GM23338 (cell line): Measurements from ENCODE around the gene SLC12A7. TPM values are rescaled to one million over a fixed set of nuclear protein-coding genes. Genes with fewer than 3 reads are reported as not detected.

Source experiments
- ATAC-seq: fragments of 200-7000 bp; cut with Tn5 transposase; 3 replicates; pipeline ENCODE4 v1.9.1; 2020
- DNase-seq: peaks from one replicate; pipeline ENCODE4 v3.0.0-alpha.2; 2015; ENCODE audit warnings: low spot score
- H2AFZ ChIP-seq: fragments of 200-600 bp; sonication (generic); 2 replicates; pipeline ENCODE4 v1.8.0; 2016; ENCODE audit warnings: antibody characterized with exemption, mild to moderate bottlenecking, moderate library complexity
- H3F3A ChIP-seq: fragments of 200-600 bp; sonication (generic); replicated peaks from 2 replicates; pipeline ENCODE4 v1.8.0; 2017; ENCODE audit warnings: antibody characterized with exemption, mixed run types, low read depth
- H3K27ac ChIP-seq: fragments of 200-600 bp; sonication (generic); 2 replicates; pipeline ENCODE4 v1.6.1; 2016; ENCODE audit warnings: low read depth
- H3K27me3 ChIP-seq: fragments of 200-600 bp; sonication (generic); 2 replicates; pipeline ENCODE4 v1.8.0; 2016; ENCODE audit warnings: mild to moderate bottlenecking, mixed run types, moderate library complexity; ENCODE audit not compliant: insufficient read depth
- H3K36me3 ChIP-seq: fragments of 200-600 bp; sonication (generic); 2 replicates; pipeline ENCODE4 v1.8.0; 2016; ENCODE audit warnings: mild to moderate bottlenecking; ENCODE audit not compliant: insufficient read depth
- H3K4me1 ChIP-seq: fragments of 200-600 bp; sonication (generic); 2 replicates; pipeline ENCODE4 v1.8.0; 2016; ENCODE audit warnings: mild to moderate bottlenecking, moderate library complexity; ENCODE audit not compliant: insufficient read depth
- H3K4me2 ChIP-seq: fragments of 200-600 bp; sonication (generic); 2 replicates; pipeline ENCODE4 v1.7.1; 2017; ENCODE audit warnings: mixed run types
- H3K4me3 ChIP-seq: fragments of 200-600 bp; sonication (generic); 2 replicates; pipeline ENCODE4 v1.6.1; 2016; ENCODE audit warnings: mixed run types
- H3K79me2 ChIP-seq: fragments of 200-600 bp; sonication (generic); replicated peaks from 2 replicates; pipeline ENCODE4 v1.8.0; 2017; ENCODE audit warnings: mild to moderate bottlenecking; ENCODE audit not compliant: insufficient read depth
- H3K9me2 ChIP-seq: fragments of 200-600 bp; sonication (generic); 2 replicates; pipeline ENCODE4 v1.8.0; 2017; ENCODE audit not compliant: insufficient read depth
- H4K20me1 ChIP-seq: fragments of 200-600 bp; sonication (generic); replicated peaks from 2 replicates; pipeline ENCODE4 v1.8.0; 2017; ENCODE audit warnings: mild to moderate bottlenecking; ENCODE audit not compliant: insufficient read depth
- H3K27ac Mint-ChIP-seq: 2 replicates; pipeline ENCODE4 v1.8.0; 2020; ENCODE audit warnings: inconsistent platforms, mild to moderate bottlenecking, moderate library complexity, mixed read lengths
- H3K27me3 Mint-ChIP-seq: 3 replicates; pipeline ENCODE4 v1.8.0; 2022; ENCODE audit warnings: low read depth, mild to moderate bottlenecking, moderate library complexity, mixed read lengths, inconsistent platforms; ENCODE audit not compliant: insufficient read depth, poor library complexity
- H3K36me3 Mint-ChIP-seq: 3 replicates; pipeline ENCODE4 v1.8.0; 2021; ENCODE audit warnings: low read depth, mild to moderate bottlenecking, inconsistent platforms, moderate library complexity, mixed read lengths
- H3K4me1 Mint-ChIP-seq: 3 replicates; pipeline ENCODE4 v1.8.0; 2020; ENCODE audit warnings: mild to moderate bottlenecking, inconsistent platforms, mixed read lengths
- H3K4me3 Mint-ChIP-seq: 3 replicates; pipeline ENCODE4 v1.8.0; 2021; ENCODE audit warnings: moderate library complexity, mild to moderate bottlenecking, inconsistent platforms, mixed read lengths
- H3K9me3 Mint-ChIP-seq: 3 replicates; pipeline ENCODE4 v1.8.0; 2020; ENCODE audit warnings: moderate library complexity, mild to moderate bottlenecking, inconsistent platforms, mixed read lengths
- EZH2 ChIP-seq: fragments of 200-600 bp; sonication (generic); IDR thresholded peaks from one replicate; pipeline ENCODE4 v1.8.0; 2017; ENCODE audit warnings: antibody characterized with exemption, mild to moderate bottlenecking, low read depth; ENCODE audit not compliant: unreplicated experiment
- POLR2AphosphoS5 ChIP-seq: IDR thresholded peaks from 2 replicates; pipeline ENCODE4 v1.6.1; 2016; ENCODE audit warnings: antibody characterized with exemption, low read depth
- ZNF114 ChIP-seq: fragments of 250-450 bp; sonication (Bioruptor Pico); IDR thresholded peaks from 2 replicates; pipeline ENCODE4 v1.5.0; 2020; ENCODE audit warnings: mild to moderate bottlenecking, moderate library complexity
- ZNF331 ChIP-seq: fragments of 250-450 bp; sonication (Bioruptor Pico); IDR thresholded peaks from 2 replicates; pipeline ENCODE4 v1.5.0; 2020; ENCODE audit warnings: low read depth, mild to moderate bottlenecking, moderate library complexity
- polyA plus RNA-seq: library from polyadenylated mRNA; unstranded; fragments of >200 nt; fragmentation: Nextera tagmentation; extraction: Ambion mirVana; gene quantifications from 2 replicates; pipeline ENCODE4 v1.2.1, GENCODE V29; 2016
- total RNA-seq: library from RNA; depleted of rRNA; stranded (reverse); fragments of >200 nt; shearing (Covaris generic); gene quantifications from 2 replicates; pipeline ENCODE4 v1.2.3, GENCODE V29; 2014
- TF ChIP-seq, protein P1 (sequence below), 2 experiments: fragments of 200-600 bp in 1 of 2; sonication (generic) in 1 of 2; conservative IDR thresholded peaks; 2 replicates each; pipeline versions ENCODE4 v1.5.1 to v1.6.1; 2016 to 2017; ENCODE audit warnings: antibody characterized with exemption in 2 of 2, low read depth in 2 of 2, mild to moderate bottlenecking in 2 of 2, moderate library complexity in 1 of 2
- TF ChIP-seq, protein P2 (sequence below): fragments of 250-450 bp; sonication (Bioruptor Pico); IDR thresholded peaks from 2 replicates; pipeline ENCODE4 v1.5.0; 2020; ENCODE audit warnings: mild to moderate bottlenecking, moderate library complexity

SLC12A7 gene
- total and polyA plus RNA-seq, 2 experiments from 2014 or later = 7.4 to 32.2 TPM

DNA sequence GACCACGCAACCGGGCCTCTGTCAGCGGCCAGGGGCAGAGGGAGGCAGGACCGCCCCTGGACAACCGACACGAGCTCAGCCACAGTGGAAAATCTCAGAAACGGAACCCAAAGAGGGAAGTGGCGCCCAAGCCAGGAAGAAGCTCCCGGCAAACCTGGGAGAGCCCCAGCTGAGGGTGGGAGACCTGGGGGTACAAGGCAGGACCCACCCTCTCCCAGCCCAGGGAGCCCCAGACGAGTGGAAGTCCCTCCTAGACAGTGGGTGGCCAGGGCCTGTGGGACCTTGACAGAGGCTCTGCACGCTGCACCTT lies 3.0 kb downstream of the SLC12A7 start:
- peaks cover 14% of the 10 kb centered on the region; the same call in 1 of the 2 replicates for H3K4me1 ChIP-seq
- DNase-seq (no peak), ATAC-seq (no peak)
- H3K27ac ChIP-seq = no peak overlapping the region
- peaks cover 72% of the 10 kb centered on the region for H3K79me2 ChIP-seq
- Mint-ChIP-seq H3K36me3 (no peaks in the 10 kb centered on the region), H3K27ac (no peak overlapping the region; the same call in 1 of the 2 replicates), H3K9me3 (no peaks in the 10 kb centered on the region), H3K4me3 (no peak overlapping the region), H3K27me3 (peaks cover 11% of the 10 kb centered on the region), H3K4me1 (peaks cover 43% of the 10 kb centered on the region)
- H2AFZ ChIP-seq = no peak overlapping the region
- TF ChIP-seq ZNF331 (CRISPR knock-in tag) = no peak
- TF ChIP-seq ZNF114 (CRISPR knock-in tag) = no peak
- no peak for TF ChIP-seq POLR2AphosphoS5
- TF ChIP-seq, protein P1, sequence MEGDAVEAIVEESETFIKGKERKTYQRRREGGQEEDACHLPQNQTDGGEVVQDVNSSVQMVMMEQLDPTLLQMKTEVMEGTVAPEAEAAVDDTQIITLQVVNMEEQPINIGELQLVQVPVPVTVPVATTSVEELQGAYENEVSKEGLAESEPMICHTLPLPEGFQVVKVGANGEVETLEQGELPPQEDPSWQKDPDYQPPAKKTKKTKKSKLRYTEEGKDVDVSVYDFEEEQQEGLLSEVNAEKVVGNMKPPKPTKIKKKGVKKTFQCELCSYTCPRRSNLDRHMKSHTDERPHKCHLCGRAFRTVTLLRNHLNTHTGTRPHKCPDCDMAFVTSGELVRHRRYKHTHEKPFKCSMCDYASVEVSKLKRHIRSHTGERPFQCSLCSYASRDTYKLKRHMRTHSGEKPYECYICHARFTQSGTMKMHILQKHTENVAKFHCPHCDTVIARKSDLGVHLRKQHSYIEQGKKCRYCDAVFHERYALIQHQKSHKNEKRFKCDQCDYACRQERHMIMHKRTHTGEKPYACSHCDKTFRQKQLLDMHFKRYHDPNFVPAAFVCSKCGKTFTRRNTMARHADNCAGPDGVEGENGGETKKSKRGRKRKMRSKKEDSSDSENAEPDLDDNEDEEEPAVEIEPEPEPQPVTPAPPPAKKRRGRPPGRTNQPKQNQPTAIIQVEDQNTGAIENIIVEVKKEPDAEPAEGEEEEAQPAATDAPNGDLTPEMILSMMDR (conservative IDR thresholded peaks at IDR 0.05; ENCODE audit: low read depth in 2 of 2) = no peak
- TF ChIP-seq, protein P2, sequence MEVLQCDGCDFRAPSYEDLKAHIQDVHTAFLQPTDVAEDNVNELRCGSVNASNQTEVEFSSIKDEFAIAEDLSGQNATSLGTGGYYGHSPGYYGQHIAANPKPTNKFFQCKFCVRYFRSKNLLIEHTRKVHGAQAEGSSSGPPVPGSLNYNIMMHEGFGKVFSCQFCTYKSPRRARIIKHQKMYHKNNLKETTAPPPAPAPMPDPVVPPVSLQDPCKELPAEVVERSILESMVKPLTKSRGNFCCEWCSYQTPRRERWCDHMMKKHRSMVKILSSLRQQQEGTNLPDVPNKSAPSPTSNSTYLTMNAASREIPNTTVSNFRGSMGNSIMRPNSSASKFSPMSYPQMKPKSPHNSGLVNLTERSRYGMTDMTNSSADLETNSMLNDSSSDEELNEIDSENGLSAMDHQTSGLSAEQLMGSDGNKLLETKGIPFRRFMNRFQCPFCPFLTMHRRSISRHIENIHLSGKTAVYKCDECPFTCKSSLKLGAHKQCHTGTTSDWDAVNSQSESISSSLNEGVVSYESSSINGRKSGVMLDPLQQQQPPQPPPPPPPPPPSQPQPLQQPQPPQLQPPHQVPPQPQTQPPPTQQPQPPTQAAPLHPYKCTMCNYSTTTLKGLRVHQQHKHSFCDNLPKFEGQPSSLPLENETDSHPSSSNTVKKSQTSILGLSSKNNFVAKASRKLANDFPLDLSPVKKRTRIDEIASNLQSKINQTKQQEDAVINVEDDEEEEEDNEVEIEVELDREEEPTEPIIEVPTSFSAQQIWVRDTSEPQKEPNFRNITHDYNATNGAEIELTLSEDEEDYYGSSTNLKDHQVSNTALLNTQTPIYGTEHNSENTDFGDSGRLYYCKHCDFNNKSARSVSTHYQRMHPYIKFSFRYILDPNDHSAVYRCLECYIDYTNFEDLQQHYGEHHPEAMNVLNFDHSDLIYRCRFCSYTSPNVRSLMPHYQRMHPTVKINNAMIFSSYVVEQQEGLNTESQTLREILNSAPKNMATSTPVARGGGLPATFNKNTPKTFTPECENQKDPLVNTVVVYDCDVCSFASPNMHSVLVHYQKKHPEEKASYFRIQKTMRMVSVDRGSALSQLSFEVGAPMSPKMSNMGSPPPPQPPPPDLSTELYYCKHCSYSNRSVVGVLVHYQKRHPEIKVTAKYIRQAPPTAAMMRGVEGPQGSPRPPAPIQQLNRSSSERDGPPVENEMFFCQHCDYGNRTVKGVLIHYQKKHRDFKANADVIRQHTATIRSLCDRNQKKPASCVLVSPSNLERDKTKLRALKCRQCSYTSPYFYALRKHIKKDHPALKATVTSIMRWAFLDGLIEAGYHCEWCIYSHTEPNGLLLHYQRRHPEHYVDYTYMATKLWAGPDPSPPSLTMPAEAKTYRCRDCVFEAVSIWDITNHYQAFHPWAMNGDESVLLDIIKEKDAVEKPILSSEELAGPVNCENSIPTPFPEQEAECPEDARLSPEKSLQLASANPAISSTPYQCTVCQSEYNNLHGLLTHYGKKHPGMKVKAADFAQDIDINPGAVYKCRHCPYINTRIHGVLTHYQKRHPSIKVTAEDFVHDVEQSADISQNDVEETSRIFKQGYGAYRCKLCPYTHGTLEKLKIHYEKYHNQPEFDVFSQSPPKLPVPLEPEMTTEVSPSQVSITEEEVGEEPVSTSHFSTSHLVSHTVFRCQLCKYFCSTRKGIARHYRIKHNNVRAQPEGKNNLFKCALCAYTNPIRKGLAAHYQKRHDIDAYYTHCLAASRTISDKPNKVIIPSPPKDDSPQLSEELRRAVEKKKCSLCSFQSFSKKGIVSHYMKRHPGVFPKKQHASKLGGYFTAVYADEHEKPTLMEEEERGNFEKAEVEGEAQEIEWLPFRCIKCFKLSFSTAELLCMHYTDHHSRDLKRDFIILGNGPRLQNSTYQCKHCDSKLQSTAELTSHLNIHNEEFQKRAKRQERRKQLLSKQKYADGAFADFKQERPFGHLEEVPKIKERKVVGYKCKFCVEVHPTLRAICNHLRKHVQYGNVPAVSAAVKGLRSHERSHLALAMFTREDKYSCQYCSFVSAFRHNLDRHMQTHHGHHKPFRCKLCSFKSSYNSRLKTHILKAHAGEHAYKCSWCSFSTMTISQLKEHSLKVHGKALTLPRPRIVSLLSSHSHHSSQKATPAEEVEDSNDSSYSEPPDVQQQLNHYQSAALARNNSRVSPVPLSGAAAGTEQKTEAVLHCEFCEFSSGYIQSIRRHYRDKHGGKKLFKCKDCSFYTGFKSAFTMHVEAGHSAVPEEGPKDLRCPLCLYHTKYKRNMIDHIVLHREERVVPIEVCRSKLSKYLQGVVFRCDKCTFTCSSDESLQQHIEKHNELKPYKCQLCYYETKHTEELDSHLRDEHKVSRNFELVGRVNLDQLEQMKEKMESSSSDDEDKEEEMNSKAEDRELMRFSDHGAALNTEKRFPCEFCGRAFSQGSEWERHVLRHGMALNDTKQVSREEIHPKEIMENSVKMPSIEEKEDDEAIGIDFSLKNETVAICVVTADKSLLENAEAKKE (CRISPR knock-in tag) = no peak
- no peak for TF ChIP-seq EZH2
- H3K4me2 ChIP-seq = no peak overlapping the region
- H3K9me2 ChIP-seq = no peaks in the 10 kb centered on the region
- no peaks in the 10 kb centered on the region for H3F3A ChIP-seq
- H3K4me3 ChIP-seq = no peak overlapping the region
- no peaks in the 10 kb centered on the region for H3K36me3 ChIP-seq
- H4K20me1 ChIP-seq = 0 out of 2 replicates have a peak, but pooled peaks cover 2% of the 10 kb centered on the region
- no peaks in the 10 kb centered on the region for H3K27me3 ChIP-seq
